RWPE2 (cell line): ENCODE data around the gene MPZL1.

Experiments
- ATAC-seq: fragments of 200-7000 bp; cut with Tn5 transposase; 3 replicates; pipeline ENCODE4 v1.9.1; 2021; ENCODE audit warnings: low read depth
- DNase-seq: peaks from one replicate; pipeline ENCODE4 v3.0.0-alpha.2; 2020; ENCODE audit warnings: low spot score
- H3K27ac ChIP-seq: fragments of 450-650 bp; 2 replicates; pipeline ENCODE4 v1.5.1; 2017; ENCODE audit warnings: mild to moderate bottlenecking; ENCODE audit not compliant: poor library complexity, severe bottlenecking
- H3K27me3 ChIP-seq: fragments of 250-450 bp; sonication (Bioruptor Pico); 2 replicates; pipeline ENCODE4 v1.5.1; 2021; ENCODE audit warnings: mild to moderate bottlenecking, moderate library complexity; ENCODE audit not compliant: insufficient read depth, poor library complexity, severe bottlenecking
- H3K36me3 ChIP-seq: fragments of 250-450 bp; sonication (Bioruptor Pico); 2 replicates; pipeline ENCODE4 v1.5.1; 2020; ENCODE audit warnings: low read depth, mild to moderate bottlenecking, moderate library complexity
- H3K4me1 ChIP-seq: fragments of 250-450 bp; sonication (Bioruptor Pico); 2 replicates; pipeline ENCODE4 v1.5.1; 2021; ENCODE audit warnings: mild to moderate bottlenecking, moderate library complexity; ENCODE audit not compliant: insufficient read depth, poor library complexity, severe bottlenecking
- H3K4me3 ChIP-seq: fragments of 250-450 bp; sonication (Bioruptor Pico); 2 replicates; pipeline ENCODE4 v1.5.1; 2021; ENCODE audit warnings: mild to moderate bottlenecking, moderate library complexity; ENCODE audit not compliant: severe bottlenecking
- H3K9me3 ChIP-seq: fragments of 250-450 bp; sonication (Bioruptor Pico); 2 replicates; pipeline ENCODE4 v1.5.1; 2021; ENCODE audit warnings: mild to moderate bottlenecking, moderate library complexity; ENCODE audit not compliant: severe bottlenecking
- TF ChIP-seq, protein P1 (sequence below): fragments of 450-650 bp; IDR thresholded peaks from one replicate; pipeline ENCODE4 v1.5.1; 2017; ENCODE audit warnings: mild to moderate bottlenecking, moderate library complexity; ENCODE audit not compliant: poor library complexity, severe bottlenecking

Gene MPZL1

GRCh38 chr1:167706363-167706762 lies 15.4 kb upstream of the MPZL1 start:
- no peak for ATAC-seq
- no peak for DNase-seq
- H3K27ac ChIP-seq = no peak overlapping the region
- TF ChIP-seq, protein P1, sequence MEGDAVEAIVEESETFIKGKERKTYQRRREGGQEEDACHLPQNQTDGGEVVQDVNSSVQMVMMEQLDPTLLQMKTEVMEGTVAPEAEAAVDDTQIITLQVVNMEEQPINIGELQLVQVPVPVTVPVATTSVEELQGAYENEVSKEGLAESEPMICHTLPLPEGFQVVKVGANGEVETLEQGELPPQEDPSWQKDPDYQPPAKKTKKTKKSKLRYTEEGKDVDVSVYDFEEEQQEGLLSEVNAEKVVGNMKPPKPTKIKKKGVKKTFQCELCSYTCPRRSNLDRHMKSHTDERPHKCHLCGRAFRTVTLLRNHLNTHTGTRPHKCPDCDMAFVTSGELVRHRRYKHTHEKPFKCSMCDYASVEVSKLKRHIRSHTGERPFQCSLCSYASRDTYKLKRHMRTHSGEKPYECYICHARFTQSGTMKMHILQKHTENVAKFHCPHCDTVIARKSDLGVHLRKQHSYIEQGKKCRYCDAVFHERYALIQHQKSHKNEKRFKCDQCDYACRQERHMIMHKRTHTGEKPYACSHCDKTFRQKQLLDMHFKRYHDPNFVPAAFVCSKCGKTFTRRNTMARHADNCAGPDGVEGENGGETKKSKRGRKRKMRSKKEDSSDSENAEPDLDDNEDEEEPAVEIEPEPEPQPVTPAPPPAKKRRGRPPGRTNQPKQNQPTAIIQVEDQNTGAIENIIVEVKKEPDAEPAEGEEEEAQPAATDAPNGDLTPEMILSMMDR = no peak
- no peaks in the 10 kb centered on the region for H3K9me3 ChIP-seq
- H3K27me3 ChIP-seq = no peaks in the 10 kb centered on the region
- H3K4me1 ChIP-seq = no peaks in the 10 kb centered on the region
- no peak overlapping the region for H3K4me3 ChIP-seq
- H3K36me3 ChIP-seq = no peaks in the 10 kb centered on the region

GRCh38 chr1:167706931-167707877 lies 14.6 kb upstream of the MPZL1 start:
- Histone ChIP-seq H3K27ac (no peak overlapping the region), H3K27me3 (no peaks in the 10 kb centered on the region), H3K36me3 (no peaks in the 10 kb centered on the region), H3K9me3 (no peaks in the 10 kb centered on the region), H3K4me1 (no peaks in the 10 kb centered on the region), H3K4me3 (no peak overlapping the region)
- TF ChIP-seq, protein P1 = no peak
- DNase-seq (no peak), ATAC-seq (no peak)

GRCh38 chr1:167707942-167708341 lies 13.8 kb upstream of the MPZL1 start:
- ATAC-seq (peak; percentile 95), DNase-seq (no peak)
- TF ChIP-seq, protein P1 = no peak
- no peak overlapping the region for H3K27ac ChIP-seq
- H3K4me1 ChIP-seq = no peaks in the 10 kb centered on the region
- no peaks in the 10 kb centered on the region for H3K27me3 ChIP-seq
- H3K9me3 ChIP-seq = no peaks in the 10 kb centered on the region
- no peak overlapping the region for H3K4me3 ChIP-seq
- no peaks in the 10 kb centered on the region for H3K36me3 ChIP-seq

- TF ChIP-seq, protein P1 = no peak
- no peak overlapping the region for H3K27ac ChIP-seq
- H3K9me3 ChIP-seq = no peaks in the 10 kb centered on the region
- no peaks in the 10 kb centered on the region for H3K27me3 ChIP-seq
- no peak for DNase-seq
- ATAC-seq = no peak
- no peaks in the 10 kb centered on the region for H3K36me3 ChIP-seq
- H3K4me1 ChIP-seq = no peaks in the 10 kb centered on the region
- no peak overlapping the region for H3K4me3 ChIP-seq
Observed at GRCh38 chr1:167708940-167709389, 12.8 kb upstream of the MPZL1 start.

DNA sequence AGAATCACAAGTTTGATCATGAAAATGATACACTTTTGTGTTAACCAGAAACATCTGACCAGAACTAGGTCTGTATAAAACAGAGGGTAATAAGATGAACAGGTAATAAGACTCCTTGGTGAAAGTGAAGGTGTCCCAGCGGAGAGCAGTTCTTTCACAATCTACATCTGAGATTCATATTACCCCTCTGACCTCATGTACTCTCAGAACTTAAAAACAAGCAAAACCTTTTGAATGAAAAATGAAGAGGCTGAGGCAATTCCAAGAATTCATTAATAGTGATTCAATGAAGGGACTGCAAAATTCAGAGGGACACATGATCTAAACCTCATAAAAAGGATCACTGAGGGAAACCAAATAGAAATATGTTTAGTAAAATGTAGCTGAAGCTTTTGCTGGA lies 10.9 kb upstream of the MPZL1 start:
- Histone ChIP-seq H3K27me3 (no peaks in the 10 kb centered on the region), H3K36me3 (no peaks in the 10 kb centered on the region), H3K9me3 (no peaks in the 10 kb centered on the region), H3K4me3 (no peak overlapping the region), H3K4me1 (no peaks in the 10 kb centered on the region), H3K27ac (no peak overlapping the region)
- ATAC-seq (no peak), DNase-seq (no peak)
- TF ChIP-seq, protein P1 = no peak
